HEK293 (cell line): ENCODE results near the gene NMNAT2.

Source experiments
- BCL11A ChIP-seq: fragments of 450-650 bp; formaldehyde crosslinking; IDR thresholded peaks from 2 replicates; pipeline ENCODE4 v1.5.1; 2016; ENCODE audit warnings: low read depth, missing biosample characterization, missing genetic modification characterization
- CTCF ChIP-seq: fragments of 450-650 bp; formaldehyde crosslinking; IDR thresholded peaks from 2 replicates; pipeline ENCODE4 v1.5.1; 2016; ENCODE audit warnings: missing biosample characterization, missing genetic modification characterization
- ELK4 ChIP-seq: IDR thresholded peaks from 2 replicates; pipeline ENCODE4 v1.6.1; 2011; ENCODE audit warnings: mild to moderate bottlenecking, low read depth, low read length, borderline replicate concordance
- PATZ1 ChIP-seq: fragments of 450-650 bp; formaldehyde crosslinking; IDR thresholded peaks from 2 replicates; pipeline ENCODE4 v1.5.1; 2016; ENCODE audit warnings: missing biosample characterization, missing genetic modification characterization
- ZBTB8A ChIP-seq: fragments of 450-650 bp; formaldehyde crosslinking; IDR thresholded peaks from 2 replicates; pipeline ENCODE4 v1.5.1; 2016; ENCODE audit warnings: missing biosample characterization, missing genetic modification characterization
- ZNF184 ChIP-seq: fragments of 450-650 bp; IDR thresholded peaks from 2 replicates; pipeline ENCODE4 v1.5.1; 2018; ENCODE audit warnings: missing biosample characterization, mild to moderate bottlenecking, missing genetic modification characterization
- ZNF302 ChIP-seq: fragments of 450-650 bp; formaldehyde crosslinking; IDR thresholded peaks from 2 replicates; pipeline ENCODE4 v1.5.1; 2016; ENCODE audit warnings: missing biosample characterization, missing genetic modification characterization, low read depth
- ZNF530 ChIP-seq: fragments of 450-650 bp; formaldehyde crosslinking; IDR thresholded peaks from 2 replicates; pipeline ENCODE4 v1.5.1; 2016; ENCODE audit warnings: low read depth, missing biosample characterization, missing genetic modification characterization
- ZNF558 ChIP-seq: fragments of 450-650 bp; formaldehyde crosslinking; IDR thresholded peaks from 2 replicates; pipeline ENCODE4 v1.5.1; 2016; ENCODE audit warnings: missing biosample characterization, missing genetic modification characterization
- ZNF600 ChIP-seq: fragments of 450-650 bp; formaldehyde crosslinking; IDR thresholded peaks from 2 replicates; pipeline ENCODE4 v1.5.1; 2016; ENCODE audit warnings: missing biosample characterization, missing genetic modification characterization
- ZNF629 ChIP-seq: fragments of 450-650 bp; formaldehyde crosslinking; IDR thresholded peaks from 2 replicates; pipeline ENCODE4 v1.5.1; 2017; ENCODE audit warnings: missing biosample characterization, missing genetic modification characterization
- ZNF639 ChIP-seq: fragments of 450-650 bp; formaldehyde crosslinking; IDR thresholded peaks from 2 replicates; pipeline ENCODE4 v1.5.1; 2016; ENCODE audit warnings: missing biosample characterization, missing genetic modification characterization
- ZNF777 ChIP-seq: fragments of 450-650 bp; formaldehyde crosslinking; IDR thresholded peaks from 2 replicates; pipeline ENCODE4 v1.5.1; 2017; ENCODE audit warnings: missing biosample characterization, missing genetic modification characterization, borderline replicate concordance
- ZSCAN30 ChIP-seq: fragments of 450-650 bp; IDR thresholded peaks from 2 replicates; pipeline ENCODE4 v1.5.1; 2018; ENCODE audit warnings: missing biosample characterization, mild to moderate bottlenecking, missing genetic modification characterization, moderate library complexity

GRCh38 chr1:183281553-183282091 is 136.6 kb downstream of the NMNAT2 start:
- TF ChIP-seq CTCF (tag by site-specific recombination) = peak; percentile 75
- no peak for TF ChIP-seq BCL11A (tag by site-specific recombination)
- no peak for TF ChIP-seq ZNF600 (tag by site-specific recombination)
- TF ChIP-seq ZSCAN30 = peak; percentile 13; the same call in 1 of the 2 replicates
- TF ChIP-seq ZNF777 (tag by site-specific recombination) = no peak
- TF ChIP-seq ZNF639 (tag by site-specific recombination) = no peak
- no peak for TF ChIP-seq ZNF302 (tag by site-specific recombination)
- no peak for TF ChIP-seq ZBTB8A (tag by site-specific recombination)
- no peak for TF ChIP-seq ZNF558 (tag by site-specific recombination)
- TF ChIP-seq ZNF530 (tag by site-specific recombination) = no peak
- TF ChIP-seq PATZ1 = no peak
- TF ChIP-seq ZNF629 (tag by site-specific recombination) = no peak
- TF ChIP-seq ZNF184 (tag by site-specific recombination) = no peak
- TF ChIP-seq ELK4 = no peak
